Activated CD4-positive, alpha-beta T cell treated with anti-CD3 and anti-CD28 coated beads, Interleukin-2, amount 50 U/mL, for 1 hour (primary cell): ENCODE measurements around the gene MEIS2.

ENCODE experiments used
- DNase-seq: peaks from one replicate; pipeline ENCODE4 v3.0.0-alpha.2; 2020

MEIS2 gene

DNA sequence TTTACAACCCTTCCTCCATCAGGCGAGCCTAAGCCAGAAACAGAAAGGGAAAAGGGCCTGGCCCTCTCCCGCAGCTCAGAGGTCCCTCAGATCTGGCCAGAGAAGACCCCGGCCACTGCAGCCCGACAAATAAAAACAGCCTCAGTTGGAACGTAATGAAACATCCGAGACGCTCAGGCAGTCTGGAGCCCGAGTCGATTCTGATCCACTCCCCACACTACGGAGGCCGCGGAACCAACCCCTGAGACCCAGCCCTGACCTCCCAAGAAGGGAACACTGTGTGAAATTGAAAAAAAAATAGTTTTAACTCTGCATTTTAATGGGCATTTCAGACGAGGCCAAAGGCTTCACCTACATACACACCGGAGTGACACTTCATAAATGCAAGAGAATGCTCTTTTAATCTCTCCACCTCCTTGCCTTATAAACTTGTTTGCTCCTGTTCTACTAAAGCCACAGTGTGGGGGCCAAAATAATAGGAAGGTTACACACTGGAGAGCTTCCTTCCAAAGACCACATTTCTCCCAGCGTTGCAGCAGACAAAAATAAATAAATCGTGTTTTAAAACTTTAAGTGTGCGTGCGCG is 3.7 kb downstream of the MEIS2 start:
- no peak for DNase-seq

DNA sequence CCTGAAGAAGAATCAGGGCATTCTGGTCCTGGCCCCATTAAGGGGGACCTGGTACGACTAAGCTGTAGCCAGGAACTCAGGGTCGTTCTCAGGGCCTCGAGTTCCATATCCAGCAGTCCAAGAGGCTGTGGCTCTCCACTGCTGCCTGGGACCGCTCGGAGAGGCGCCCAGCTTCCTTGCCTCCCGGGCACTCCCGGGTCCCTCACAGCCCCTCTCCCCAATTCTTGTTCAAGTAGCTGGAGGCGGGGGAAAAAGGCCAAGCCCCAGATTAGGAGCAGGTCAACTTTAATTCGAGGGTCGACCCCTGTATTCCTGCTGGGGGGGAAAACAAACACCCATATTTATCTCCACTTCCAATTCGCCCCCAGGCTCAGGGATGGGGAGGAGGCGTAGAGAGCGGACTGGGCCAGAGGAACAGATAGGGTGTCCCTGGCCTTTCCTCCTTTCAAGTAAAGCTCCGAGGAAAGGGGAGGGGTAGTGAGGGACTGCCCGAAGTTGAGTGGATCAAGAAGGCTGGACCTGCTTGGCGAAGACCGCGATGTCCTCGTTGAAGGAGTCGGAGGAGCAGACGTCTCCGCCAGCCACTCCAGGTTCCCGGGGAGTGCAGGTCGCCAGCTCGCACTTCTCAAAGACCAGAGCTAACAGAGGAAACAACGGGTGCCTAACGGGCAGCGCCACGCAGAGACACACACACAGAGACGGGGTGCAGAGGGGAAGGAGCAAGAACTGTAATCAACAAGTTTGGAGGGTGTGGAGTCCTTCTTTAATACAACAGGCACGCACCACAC is 4.4 kb downstream of the MEIS2 start:
- DNase-seq: no peak

DNA sequence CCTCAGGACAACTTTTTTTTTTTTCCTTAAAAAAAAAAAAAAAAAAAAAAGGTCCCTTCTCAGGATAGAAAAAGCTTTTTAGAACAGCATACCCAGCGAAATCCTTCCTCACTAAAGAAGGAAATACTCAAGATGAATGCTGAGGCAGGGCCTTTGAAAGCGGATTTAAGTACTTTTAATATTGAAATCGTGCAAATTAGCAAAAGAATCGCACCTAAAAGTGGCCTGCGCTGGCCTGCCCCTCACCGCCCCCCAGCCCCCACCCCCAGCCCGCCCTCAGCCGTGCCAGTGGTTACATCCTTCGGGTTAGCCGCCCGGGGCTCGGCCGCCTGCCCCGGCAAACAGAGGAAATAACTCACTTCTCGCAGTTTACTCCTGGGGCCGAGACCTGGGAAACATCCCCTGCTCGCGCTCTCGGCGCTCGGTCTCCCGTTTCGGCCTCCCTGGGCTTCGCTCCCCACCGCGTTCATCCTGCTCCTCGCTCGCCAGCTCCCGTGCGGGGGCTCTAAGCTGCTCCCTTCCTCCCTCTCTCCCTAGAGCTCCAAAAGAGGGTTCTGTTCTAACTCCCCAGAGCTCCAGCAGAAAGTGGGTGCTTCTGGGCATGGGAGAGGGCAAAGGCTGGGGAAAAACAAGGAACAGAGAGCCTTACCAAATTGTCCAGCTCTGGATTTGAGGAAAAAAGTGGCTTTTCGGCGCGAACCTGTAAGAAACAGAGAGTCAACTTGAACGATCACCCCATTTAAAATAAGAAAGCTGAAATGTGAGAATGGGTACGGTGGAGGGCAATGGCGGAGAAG is 5.2 kb downstream of the MEIS2 start:
- no peak for DNase-seq

DNA sequence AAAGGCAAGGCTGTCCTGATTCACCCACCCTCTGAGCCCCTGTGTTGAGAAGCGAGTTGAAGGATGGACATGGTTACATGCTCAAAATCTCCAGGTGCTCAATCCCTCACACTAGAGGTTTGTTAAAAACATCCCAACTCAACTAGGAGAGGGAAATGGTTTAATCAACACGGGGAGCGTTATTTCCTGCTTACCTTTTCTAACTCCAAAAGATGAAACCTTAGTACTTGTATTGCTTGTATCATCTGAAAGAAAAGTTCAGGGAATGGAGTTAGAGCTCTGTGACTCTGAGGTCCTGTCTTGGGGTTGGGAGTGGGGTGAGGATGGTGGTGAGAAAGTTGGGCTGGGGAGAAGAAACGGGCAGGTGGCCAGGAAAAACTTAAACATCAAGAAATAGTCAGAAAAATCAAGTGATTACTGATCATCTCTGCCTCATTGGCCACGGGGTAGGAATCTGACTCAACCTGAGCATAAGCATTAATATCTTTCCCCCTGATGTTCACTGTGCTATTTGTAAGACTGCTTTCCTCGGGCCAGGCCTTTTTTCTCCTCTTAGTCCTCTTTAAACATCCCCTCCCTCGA is 5.9 kb downstream of the MEIS2 start:
- no peak for DNase-seq

DNA sequence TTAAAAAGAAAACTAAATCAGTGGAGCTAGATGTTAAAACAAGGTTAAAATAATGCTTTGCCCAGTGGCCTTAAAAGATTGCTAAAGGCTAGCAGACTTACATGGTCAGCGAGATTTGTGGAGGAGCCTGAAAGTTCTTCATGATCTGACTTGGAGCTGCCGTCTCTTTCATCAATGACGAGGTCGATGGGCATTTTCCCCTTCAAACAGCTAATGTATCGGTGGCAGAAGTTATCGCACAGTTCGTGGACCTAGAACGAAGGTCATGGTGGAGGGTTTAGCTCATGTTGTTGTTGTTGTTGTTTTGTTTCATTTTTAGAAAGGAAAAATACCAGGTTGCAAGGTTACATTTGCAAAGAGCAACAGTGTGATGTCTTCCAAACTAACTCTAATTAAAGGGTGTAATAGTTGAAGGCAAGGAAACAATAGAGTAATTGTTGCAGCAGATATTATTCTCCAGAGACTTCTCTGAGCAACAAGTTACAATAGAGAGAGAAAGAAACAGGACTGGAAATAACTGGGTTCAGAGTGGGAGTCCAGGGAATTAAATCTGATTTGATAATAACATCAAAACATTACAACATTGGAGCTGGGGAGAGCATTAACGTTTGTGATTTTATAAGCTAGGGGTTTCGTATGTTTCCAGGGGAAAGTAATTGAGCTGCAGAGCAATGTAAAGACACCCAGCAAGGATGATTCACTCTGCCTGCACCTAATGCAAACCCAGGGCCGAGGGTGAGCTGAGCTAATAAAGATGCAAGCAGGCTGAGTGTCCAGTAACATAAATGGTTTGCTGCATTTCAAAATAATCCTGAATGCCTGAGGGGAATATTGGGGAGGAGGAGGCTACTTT is 6.6 kb downstream of the MEIS2 start:
- DNase-seq: no peak

DNA sequence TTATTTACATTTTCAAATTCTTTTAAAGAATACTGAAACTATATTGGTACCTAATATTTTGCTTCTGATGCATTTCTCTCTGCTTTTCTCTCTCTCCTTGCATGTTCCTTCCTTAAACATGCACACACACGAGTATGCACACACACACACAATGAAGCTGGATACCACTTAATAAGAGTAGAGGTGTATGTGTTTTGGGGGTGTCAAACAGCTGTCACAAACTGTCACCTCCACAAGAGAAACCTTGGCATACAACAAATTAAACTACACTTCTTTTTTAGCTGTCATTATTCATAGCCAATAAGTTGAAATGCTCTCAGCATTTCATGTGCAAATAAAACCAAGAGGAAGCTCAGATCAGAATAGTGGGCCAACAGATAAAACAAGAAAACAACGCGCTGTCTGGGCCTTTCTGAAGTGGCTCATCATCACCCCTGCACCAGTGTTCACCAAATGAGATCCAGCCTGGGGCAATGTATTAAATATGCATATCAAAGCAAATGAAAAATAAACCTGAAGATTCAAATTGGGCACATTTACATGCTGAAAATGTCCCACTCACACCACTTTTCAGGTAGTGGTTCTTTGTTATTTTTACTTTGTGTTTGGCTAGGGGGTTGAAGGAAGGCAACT is 9.7 kb downstream of the MEIS2 start:
- DNase-seq: no peak

DNA sequence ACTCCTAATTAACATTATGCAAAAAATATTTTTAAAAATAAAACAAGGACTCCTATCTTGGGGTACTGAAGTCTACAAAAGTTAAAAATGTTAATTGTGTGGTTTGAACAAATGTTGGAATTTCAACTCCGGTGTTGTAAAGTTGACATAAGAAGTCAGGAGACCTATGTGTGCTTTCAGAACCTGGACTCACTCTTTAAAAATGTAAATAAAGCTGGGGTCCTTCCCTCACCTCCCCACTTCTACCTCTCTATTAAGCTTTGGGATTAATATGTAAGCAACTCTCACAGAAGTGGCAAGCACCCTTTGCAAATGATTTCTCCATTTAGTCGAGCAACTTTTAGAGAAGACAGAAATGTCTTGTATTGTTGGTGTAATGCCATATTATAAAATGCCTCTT is 11.9 kb downstream of the MEIS2 start:
- DNase-seq: no peak

DNA sequence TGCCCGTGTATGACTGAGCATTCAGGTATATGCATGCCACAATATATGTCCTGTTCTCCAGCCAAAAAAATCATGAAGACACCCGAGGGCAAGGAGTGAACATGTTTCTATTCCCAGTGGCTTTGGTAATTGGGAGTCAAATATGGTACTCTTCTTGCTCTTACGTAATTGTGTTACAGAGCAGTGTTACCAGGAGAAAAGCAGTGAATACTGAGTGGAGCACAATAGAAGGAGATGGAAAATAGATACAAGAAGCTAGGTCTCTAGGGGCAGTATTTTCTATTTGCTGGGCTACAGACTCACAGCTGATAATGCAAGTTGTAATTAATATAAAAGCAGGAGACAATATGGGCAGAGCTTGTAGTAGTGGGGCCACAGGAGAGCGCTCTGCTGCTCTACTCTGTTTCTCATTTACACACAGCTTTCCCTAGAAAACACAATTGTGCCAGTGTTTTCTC is 13.2 kb downstream of the MEIS2 start:
- DNase-seq: no peak

DNA sequence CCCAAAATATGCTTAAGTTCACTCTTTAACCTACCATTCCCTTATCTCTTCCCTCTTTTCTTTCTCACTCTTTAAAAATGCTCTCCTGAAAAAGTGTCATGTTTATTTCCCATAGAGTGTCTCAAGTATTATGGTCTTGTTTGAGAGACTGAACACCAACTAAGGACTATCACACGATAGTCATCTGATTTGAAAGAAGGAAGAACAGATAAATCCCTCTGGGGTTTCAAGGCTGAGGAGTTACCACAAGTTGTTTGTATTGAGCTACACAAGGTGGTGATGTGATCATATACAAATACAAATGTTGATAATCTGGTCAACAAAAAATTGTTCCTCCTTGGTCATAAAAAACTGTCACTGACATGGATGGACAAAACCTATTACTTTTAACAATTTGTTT is 13.8 kb downstream of the MEIS2 start:
- DNase-seq: no peak

DNA sequence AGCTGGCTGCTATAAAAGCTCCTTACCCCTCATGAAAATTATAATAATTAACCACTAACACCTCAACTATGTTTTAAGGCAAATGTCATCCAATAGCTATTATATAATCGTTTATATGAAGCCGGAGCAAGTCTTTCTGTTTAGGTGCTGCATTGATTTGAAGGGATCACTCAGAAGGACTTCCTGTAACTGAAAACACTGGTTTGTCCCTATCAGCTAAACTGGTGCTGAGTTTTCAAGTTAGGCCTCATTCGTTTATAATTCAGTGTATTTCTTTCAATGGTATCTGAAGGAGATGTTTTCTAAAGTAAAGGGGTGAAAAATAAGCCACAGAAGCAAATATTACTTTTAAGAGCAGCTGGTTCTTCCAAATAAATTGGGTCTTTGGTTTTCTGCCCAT is 14.2 kb downstream of the MEIS2 start:
- DNase-seq: no peak

DNA sequence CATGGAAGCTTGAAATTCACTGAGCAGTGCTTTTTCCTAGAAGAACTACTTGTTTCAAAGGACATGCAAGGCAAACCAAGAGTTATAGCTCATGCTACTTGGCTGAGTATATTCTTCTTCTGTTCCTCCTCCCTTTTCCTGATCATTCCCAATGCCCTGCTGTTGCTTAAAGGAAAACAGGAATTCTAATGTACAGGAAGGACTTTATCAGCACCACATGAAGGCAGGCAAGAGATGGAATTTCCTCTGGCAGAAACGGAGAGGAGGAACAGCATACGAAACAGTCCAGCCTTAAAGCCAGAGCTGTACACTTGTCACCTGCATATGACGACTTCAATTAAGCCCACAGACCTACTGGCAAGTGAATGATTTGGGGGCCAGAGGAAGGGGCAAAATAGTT is 15.7 kb downstream of the MEIS2 start:
- DNase-seq: no peak

DNA sequence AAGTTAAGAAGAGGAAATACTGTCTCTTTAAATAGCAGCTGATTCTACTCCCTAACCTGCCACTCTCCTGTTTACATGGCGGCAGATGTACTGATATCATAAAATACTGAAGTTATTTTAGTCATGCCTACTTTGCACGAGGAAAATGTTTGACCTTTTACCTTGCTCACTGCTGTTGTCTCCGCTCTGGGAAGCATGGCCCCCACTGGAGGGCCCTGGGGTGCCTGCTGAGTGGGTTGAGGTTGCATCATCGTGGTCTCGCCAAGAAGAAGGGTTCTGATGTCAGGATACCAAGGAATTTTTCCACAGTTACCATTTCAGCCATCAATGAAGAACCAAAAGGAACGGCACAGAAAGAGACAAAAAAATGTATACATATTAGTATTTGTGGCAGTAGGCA is 16.7 kb downstream of the MEIS2 start:
- DNase-seq: no peak

DNA sequence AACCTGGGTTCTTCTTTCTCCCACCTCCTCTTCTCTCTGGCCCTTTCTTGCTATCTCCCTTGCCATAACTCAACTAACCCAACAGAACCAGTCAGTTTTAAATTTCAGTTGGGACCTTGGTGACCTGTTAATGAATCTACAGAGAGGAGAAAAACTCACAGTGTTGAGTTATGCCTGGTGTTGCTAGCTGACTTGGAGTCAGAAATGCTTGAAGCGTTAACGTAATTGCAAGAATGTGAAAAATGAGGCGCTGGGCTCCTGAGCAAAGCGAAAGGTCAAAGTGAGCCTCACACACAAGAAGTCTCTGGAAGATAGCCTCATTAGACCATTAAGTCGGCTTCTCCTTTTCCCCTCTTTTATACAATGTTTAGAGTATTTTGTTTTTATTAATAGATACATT is 18.4 kb downstream of the MEIS2 start:
- DNase-seq: no peak

DNA sequence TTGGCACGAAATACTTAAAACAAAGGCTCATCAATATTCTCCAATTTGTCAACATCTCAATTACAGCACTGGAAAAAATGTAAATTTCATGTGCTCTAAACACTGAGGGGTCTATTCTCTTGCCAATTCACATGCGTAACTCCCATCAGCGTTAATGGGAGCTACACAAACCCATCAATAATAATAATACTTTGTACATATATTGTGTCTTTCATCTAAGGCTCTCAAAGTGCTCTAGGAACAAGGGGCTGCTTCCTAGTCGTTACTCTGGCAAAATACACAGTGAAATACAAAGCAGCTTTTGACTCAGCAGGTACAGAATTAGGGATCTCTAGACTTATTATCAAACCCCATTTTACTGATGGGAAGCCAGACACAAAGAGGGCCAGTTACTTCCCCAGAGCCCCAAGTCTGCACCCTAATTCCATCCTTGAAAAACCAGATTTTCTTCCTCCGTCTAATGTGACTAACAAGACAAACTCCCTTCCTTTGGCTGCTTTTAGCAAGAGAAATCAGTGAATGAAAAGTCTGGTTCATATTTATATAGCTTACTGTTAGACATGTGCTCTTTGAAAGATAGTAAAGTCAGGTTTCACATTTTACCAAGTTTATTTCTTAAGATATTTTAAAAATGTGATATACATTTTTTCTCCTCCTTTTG is 20.0 kb downstream of the MEIS2 start:
- no peak for DNase-seq

DNA sequence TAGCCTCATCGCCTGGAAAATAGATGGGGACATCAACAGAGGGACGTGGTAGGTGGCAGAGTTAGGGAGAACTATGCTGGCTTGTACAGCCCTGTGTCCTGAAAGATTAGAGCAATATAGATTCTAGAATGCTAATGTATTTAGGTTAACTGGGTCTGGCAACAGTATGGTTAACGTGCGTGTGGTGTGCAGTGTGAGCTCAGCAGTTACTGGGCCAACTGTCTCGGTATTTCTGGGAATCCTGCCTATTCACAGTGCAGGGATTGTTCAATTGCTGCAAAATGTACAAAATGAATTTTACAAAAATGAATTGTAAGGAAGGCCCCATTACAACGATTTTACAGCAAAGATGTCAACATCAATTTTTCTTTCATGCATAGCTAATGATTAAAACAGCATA is 20.6 kb downstream of the MEIS2 start:
- no peak for DNase-seq

DNA sequence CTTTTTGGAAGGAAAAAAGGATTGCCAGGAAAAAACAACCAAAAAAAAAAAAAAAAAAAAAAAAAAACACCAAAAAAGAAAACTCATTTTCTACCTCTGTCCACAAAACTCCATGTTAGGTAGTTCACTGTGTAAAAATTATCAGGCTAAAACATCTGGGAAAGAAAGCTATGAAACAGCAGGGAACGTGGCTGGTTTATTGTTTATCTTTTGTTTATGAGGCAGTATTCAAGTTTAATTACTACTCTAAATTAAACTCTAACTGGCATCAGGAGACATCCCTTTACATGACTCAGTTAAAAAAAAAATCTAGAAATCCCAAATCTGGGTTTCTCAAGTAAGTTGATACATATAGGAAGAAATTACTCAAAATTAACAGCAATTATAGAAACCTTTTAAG is 21.8 kb downstream of the MEIS2 start:
- DNase-seq: no peak

DNA sequence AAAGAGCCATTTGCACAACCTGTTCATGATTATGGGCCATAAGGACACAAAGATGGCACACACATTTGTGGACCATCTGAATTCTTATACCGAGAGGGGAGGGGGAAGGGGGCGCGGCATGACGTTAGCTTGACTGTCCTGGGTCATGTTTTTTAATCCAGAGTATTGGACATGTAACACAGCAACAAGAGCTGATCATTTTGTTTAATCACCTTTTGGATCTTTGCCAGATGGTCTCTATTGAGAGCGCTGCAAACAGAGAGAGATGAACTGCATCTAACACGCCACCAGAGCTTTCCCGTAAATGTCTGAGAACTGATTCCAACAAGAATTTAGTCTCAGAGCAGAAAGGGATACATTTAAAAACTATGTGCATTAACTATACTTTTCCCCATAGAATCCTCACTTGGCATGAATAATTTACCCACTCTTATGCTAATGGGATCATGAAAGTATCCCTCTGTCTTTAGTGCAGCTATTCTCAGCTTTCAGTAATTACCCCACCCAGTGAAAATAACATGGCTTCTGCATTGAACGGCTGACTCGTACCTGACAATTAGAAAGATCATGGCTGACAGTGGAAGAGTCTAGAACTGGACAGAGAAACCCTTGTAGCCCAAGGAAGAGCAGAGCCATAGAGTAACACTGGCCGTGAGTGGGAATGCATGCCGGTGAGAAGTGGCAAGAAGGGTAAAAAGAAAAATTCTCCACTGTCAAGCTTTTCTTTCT is 22.6 kb downstream of the MEIS2 start:
- no peak for DNase-seq

DNA sequence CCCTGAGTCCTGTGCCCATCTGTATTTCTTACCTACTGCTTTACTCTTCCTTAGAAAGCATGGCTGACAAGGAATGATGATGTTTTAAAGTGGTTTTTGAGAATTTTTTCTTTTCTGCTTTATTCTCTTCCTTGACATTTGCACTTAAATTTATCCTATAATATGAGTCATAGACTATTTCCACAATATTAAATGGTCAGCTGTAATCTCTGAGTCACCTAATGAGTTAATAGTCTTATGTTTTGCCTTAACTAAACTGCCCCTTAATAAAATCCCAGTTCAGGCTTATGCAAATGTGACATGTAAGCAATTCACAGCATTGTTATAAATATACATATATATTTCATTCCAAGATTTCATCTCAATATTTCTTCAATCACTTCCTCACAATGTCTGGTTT is 23.8 kb downstream of the MEIS2 start:
- DNase-seq: no peak

DNA sequence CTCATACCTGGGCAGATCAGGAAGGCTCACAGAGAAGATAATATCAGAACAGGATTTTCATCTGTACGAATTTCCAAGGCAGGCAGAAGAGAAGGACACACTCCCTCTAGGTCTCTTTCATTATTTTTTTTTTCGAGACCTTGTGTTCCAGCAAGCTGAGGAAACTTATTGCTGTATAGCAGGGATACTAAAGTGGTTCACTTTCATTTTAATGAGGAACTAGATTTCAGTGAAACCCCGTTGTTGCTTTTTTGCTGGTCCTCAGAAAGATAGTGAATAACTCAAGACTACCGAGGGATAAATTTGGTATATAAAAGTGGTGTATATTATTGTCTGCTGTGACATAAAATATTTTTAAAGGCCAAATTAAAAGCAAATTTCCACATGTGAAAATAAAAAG is 24.6 kb downstream of the MEIS2 start:
- no peak for DNase-seq

DNA sequence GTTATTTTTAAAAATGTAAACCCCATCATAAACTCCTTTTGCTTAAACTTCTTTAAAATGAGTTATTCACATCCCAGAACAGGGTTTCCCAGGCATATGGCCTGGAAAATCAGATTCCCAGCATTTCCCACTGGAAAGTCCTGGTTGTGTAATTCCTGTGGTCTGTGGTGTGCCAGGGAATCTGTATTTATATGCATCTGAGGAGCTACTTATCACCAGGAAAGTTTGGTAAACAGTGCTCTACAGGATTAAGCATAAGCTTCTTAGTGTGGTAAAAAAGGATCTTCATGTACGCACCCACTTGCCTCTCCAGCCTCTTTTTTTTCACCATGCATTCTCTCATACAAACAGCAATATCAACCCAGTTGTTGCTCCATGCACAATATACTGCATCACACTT is 28.2 kb downstream of the MEIS2 start:
- no peak for DNase-seq

DNA sequence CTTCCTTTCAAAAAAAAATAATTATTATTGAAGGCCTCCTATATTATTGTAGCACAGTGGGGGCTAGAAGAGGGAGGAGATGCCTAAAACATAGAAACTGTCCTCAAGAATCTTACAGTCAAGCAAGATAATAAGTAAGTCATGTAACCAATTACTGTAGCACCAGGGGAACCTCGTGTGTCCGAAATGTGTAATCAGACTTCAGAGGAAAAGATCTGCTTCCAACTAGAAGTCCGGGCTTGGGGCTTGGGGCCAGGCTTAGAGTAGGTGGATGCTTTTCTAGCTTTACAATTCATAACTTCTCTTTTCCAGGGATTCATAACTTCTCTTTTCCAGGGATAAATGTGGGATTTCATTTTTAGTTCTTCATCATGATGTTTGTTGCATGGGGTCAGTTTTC is 29.2 kb downstream of the MEIS2 start:
- no peak for DNase-seq
